MCF 10A (cell line): ENCODE results near the gene WWOX. TPM values are rescaled to one million over a fixed set of nuclear protein-coding genes. Genes with fewer than 3 reads are reported as not detected.

Experiments
- BruUV-seq: library from RNA; stranded (reverse); fragments of 400-500 nt; replicated peaks from 2 replicates; lab custom pipeline; 2021; lab: Mats Ljungman, UMichigan
- CTCF ChIA-PET: fragments of 300-600 bp; sonication (Branson Sonifier 250); formaldehyde crosslinking; extraction: SDS; loops from one replicate; lab custom pipeline; 2021; ENCODE audit warnings: antibody characterized with exemption, inconsistent platforms; lab: Yijun Ruan, JAX
- POLR2A ChIA-PET: fragments of 300-600, 350-650 bp; sonication (Branson Sonifier 250); formaldehyde crosslinking; extraction: SDS; loops from one replicate; lab custom pipeline; 2020; ENCODE audit warnings: antibody characterized with exemption, inconsistent platforms; lab: Yijun Ruan, JAX
- DNase-seq: peaks from one replicate; pipeline ENCODE4 v3.0.0-alpha.2; 2018; ENCODE audit not compliant: unreplicated experiment
- H3K27ac Mint-ChIP-seq: one replicate; pipeline ENCODE4 v1.8.0; 2022; ENCODE audit warnings: mild to moderate bottlenecking, low read depth, mixed read lengths; ENCODE audit not compliant: unreplicated experiment
- H3K27me3 Mint-ChIP-seq: one replicate; pipeline ENCODE4 v1.8.0; 2022; ENCODE audit warnings: mixed read lengths; ENCODE audit not compliant: insufficient read depth, unreplicated experiment
- H3K36me3 Mint-ChIP-seq: one replicate; pipeline ENCODE4 v1.8.0; 2022; ENCODE audit warnings: mild to moderate bottlenecking, moderate library complexity, mixed read lengths; ENCODE audit not compliant: insufficient read depth, unreplicated experiment
- H3K4me1 Mint-ChIP-seq: one replicate; pipeline ENCODE4 v1.8.0; 2022; ENCODE audit warnings: mixed read lengths; ENCODE audit not compliant: insufficient read depth, unreplicated experiment
- H3K4me3 Mint-ChIP-seq: one replicate; pipeline ENCODE4 v1.8.0; 2022; ENCODE audit warnings: mild to moderate bottlenecking, moderate library complexity, mixed read lengths; ENCODE audit not compliant: unreplicated experiment
- H3K9me3 Mint-ChIP-seq: one replicate; pipeline ENCODE4 v1.8.0; 2022; ENCODE audit warnings: mixed read lengths; ENCODE audit not compliant: unreplicated experiment
- intact Hi-C: fragments of 100-400 bp; cut with micrococcal nuclease; formaldehyde crosslinking; loops from 2 replicates; pipeline ENCODE4 v1.14.1; 2022
- total RNA-seq: library from RNA; stranded (reverse); gene quantifications from 2 replicates; pipeline ENCODE4 v1.2.3, GENCODE V29; 2022
- TF ChIP-seq, protein P1 (sequence below): fragments of 200-600 bp; IDR thresholded peaks from one replicate; pipeline ENCODE4 v1.8.0; 2022; ENCODE audit warnings: antibody characterized with exemption, mild to moderate bottlenecking; ENCODE audit not compliant: unreplicated experiment

Gene WWOX
- total RNA-seq, 1 experiment from 2014 or later, result 18.1 TPM

DNA sequence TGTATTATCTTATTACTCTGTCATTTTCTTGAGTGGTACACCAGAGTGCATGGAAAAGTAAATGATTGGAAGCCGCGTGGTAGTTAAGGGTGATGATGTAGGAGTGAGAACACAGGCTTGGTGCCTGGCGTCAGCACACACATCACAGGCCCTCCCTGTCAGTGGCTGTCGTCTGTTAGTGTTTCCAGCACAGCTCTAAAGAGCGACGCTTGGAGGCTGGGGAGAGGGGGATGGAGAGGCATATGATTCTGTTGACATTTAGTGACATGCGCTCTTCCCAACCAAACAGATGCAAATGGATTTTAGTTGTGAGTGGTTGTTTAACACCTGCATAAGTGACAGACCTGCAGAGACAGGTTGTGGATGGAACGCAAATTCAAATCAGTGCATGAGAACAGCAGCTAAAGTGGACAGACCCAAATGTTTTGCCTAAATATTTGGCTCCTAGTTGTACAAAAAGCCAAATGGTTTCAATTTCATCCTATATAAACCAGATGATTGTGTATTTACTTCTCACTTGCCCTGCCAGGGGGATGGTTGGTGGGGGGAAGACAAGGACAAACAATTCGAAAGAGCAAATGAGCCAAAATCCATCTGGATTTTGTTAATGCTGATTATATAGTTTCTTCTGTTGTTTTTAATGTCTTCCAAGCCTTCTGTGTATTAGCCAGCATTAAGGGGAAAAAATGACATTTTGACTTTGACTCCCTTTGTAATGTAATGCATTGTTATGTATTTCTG, 222.3 kb downstream of the WWOX start:
- Mint-ChIP-seq H3K9me3 (no peaks in the 10 kb centered on the region), H3K4me1 (peaks cover 7% of the 10 kb centered on the region), H3K4me3 (no peak overlapping the region), H3K27me3 (no peaks in the 10 kb centered on the region), H3K27ac (no peak overlapping the region), H3K36me3 (no peaks in the 10 kb centered on the region)
- TF ChIP-seq, protein P1, sequence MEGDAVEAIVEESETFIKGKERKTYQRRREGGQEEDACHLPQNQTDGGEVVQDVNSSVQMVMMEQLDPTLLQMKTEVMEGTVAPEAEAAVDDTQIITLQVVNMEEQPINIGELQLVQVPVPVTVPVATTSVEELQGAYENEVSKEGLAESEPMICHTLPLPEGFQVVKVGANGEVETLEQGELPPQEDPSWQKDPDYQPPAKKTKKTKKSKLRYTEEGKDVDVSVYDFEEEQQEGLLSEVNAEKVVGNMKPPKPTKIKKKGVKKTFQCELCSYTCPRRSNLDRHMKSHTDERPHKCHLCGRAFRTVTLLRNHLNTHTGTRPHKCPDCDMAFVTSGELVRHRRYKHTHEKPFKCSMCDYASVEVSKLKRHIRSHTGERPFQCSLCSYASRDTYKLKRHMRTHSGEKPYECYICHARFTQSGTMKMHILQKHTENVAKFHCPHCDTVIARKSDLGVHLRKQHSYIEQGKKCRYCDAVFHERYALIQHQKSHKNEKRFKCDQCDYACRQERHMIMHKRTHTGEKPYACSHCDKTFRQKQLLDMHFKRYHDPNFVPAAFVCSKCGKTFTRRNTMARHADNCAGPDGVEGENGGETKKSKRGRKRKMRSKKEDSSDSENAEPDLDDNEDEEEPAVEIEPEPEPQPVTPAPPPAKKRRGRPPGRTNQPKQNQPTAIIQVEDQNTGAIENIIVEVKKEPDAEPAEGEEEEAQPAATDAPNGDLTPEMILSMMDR, result no peak
- intact Hi-C loops, result no loop called here
- POLR2A ChIA-PET, result no interaction called here
- DNase-seq, result no peak
- no TSS peak for BruUV-seq
- CTCF ChIA-PET, result no interaction called here

DNA sequence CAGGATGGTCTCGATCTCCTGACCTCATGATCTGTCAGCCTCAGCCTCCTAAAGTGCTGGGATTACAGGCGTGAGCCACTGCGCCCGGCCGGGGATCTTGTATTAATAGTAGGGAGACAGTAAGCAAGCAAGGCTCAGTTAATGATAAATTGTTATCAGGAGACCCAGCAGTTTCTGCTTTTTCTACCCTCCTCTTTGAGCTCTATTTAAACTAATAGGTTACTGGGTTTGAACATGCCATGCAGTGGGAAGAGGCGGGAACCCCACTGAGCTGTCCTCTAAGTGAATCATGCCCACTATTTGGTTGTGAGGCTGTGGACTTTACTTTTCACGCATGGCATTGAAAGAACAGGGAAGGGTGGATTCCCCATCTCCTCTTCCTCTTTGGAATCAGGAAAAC, 223.9 kb downstream of the WWOX start:
- H3K27me3 Mint-ChIP-seq, result no peaks in the 10 kb centered on the region
- no peak overlapping the region for H3K4me3 Mint-ChIP-seq
- H3K27ac Mint-ChIP-seq, result no peak overlapping the region
- CTCF ChIA-PET, result no interaction called here
- H3K4me1 Mint-ChIP-seq, result peaks cover 7% of the 10 kb centered on the region
- TF ChIP-seq, protein P1, result no peak
- intact Hi-C loops, result no loop called here
- no TSS peak for BruUV-seq
- POLR2A ChIA-PET, result no interaction called here
- H3K36me3 Mint-ChIP-seq, result no peaks in the 10 kb centered on the region
- no peak for DNase-seq
- no peaks in the 10 kb centered on the region for H3K9me3 Mint-ChIP-seq

DNA sequence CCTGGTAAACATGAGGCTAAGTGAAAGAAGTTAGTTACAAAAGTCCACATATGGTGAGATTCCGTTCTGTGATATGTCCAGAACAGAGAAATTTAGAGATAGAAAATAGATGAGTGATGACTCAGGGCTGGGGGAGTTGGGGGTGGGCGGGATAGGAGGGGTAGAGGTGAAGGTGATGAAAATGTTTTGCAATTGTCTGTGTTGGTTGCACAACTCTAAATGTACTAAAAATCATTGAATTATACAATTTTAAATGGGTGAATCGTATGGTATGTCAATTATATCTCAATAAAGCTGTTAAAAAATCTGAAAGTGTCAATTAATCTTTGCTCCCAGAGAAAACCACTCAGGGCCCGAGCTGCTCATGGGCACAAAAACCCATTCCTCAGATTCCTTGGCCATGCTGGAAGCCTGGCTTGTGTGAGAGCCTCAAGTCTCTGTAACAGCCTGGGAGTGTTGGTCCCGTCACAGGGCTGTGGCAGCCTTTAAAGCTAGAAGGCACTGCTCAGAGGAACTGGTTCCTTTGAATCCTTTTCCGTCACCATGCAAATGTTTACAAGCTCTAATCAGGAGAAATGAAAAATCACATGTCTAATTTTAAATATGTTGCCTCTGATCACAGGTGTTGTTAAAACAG, 225.3 kb downstream of the WWOX start:
- H3K4me1 Mint-ChIP-seq, result peaks cover 7% of the 10 kb centered on the region
- H3K27ac Mint-ChIP-seq, result no peak overlapping the region
- no peaks in the 10 kb centered on the region for H3K9me3 Mint-ChIP-seq

More for the DNA sequence above, 225.3 kb downstream of the WWOX start:
- ChIA-PET CTCF (interaction anchor here (0.8 kb wide), 1 partner anchor 113 kb away, joined by 3 read pairs; no protein-coding TSS in a partner anchor), POLR2A (no interaction called here)
- TF ChIP-seq, protein P1, result no peak
- no peaks in the 10 kb centered on the region for H3K36me3 Mint-ChIP-seq
- no peaks in the 10 kb centered on the region for H3K27me3 Mint-ChIP-seq
- DNase-seq, result peak; percentile 31
- H3K4me3 Mint-ChIP-seq, result no peak overlapping the region
- no TSS peak for BruUV-seq
- intact Hi-C loops, result no loop called here
